Lung (tissue), 12 donors: Measurements from ENCODE around the gene KIAA0319L. TPM values are rescaled to one million over a fixed set of nuclear protein-coding genes. Genes with fewer than 3 reads are reported as not detected.

Experiments used
- ATAC-seq: fragments of 200-7000 bp; cut with Tn5 transposase; one replicate; pipeline ENCODE4 v1.9.1; 2020; ENCODE audit warnings: moderate number of reproducible peaks; ENCODE audit not compliant: insufficient read depth, low FRiP score
- DNase-seq, 3 donors: peaks; one replicate each; pipeline ENCODE4 v3.0.0-alpha.2; 2013 to 2017
- H3K27ac ChIP-seq, 2 donors: one replicate each; pipeline ENCODE4 v1.5.1; 2013; ENCODE audit warnings: mild to moderate bottlenecking in 2 of 2, moderate library complexity in 2 of 2, control low read depth in 1 of 2, inconsistent platforms in 1 of 2, low read depth in 1 of 2, low read length in 1 of 2
- H3K27me3 ChIP-seq, 3 donors: one replicate each; pipeline ENCODE4 v1.5.1; 2013; ENCODE audit warnings: low read length in 2 of 3; ENCODE audit not compliant: control insufficient read depth in 3 of 3, insufficient read depth in 3 of 3
- H3K36me3 ChIP-seq, 4 donors: one replicate each; pipeline ENCODE4 v1.5.1; 2013; ENCODE audit warnings: low read length in 4 of 4, mild to moderate bottlenecking in 1 of 4, moderate library complexity in 1 of 4; ENCODE audit not compliant: control insufficient read depth in 4 of 4, insufficient read depth in 4 of 4
- H3K4me1 ChIP-seq, 5 donors: one replicate each; pipeline ENCODE4 v1.5.1; 2013; ENCODE audit warnings: low read length in 5 of 5, mild to moderate bottlenecking in 2 of 5, moderate library complexity in 1 of 5; ENCODE audit not compliant: control insufficient read depth in 5 of 5, insufficient read depth in 5 of 5
- H3K4me3 ChIP-seq: one replicate; pipeline ENCODE4 v1.5.1; 2013; ENCODE audit warnings: mild to moderate bottlenecking, control low read depth, moderate library complexity
- H3K9ac ChIP-seq, 2 donors: one replicate each; pipeline ENCODE4 v1.5.1; 2013; ENCODE audit warnings: low read length in 2 of 2, control low read depth in 1 of 2; ENCODE audit not compliant: insufficient read depth in 1 of 2
- H3K9me3 ChIP-seq, 4 donors: one replicate each; pipeline ENCODE4 v1.5.1; 2013; ENCODE audit warnings: low read length in 3 of 4, mild to moderate bottlenecking in 1 of 4, moderate library complexity in 1 of 4; ENCODE audit not compliant: control insufficient read depth in 4 of 4, insufficient read depth in 3 of 4
- CTCF ChIP-seq: IDR thresholded peaks from 2 replicates; pipeline ENCODE4 v1.5.1; 2012; ENCODE audit warnings: mild to moderate bottlenecking; ENCODE audit errors: control extremely low read depth, extremely low read depth
- WGBS, 2 donors: extraction: QIAGEN DNeasy Blood & Tissue Kit; methylation state at CpG; one replicate each; pipeline ENCODE4 v1.1.7; 2013; 5-methylcytosine and 5-hydroxymethylcytosine counted together
- polyA plus RNA-seq, 2 donors: library from polyadenylated mRNA; stranded (reverse); fragments of 200-250 nt; gene quantifications; one replicate each; pipeline ENCODE4 v1.2.1, GENCODE V29; 2013
- total RNA-seq, 2 donors: library from RNA; depleted of rRNA in 1 of 2; stranded (reverse); fragments of >200 nt in 1 of 2; gene quantifications; one replicate each; pipeline ENCODE4 v1.2.1, GENCODE V29; 2014 to 2021
- donor health status: control.
- donor health status: control.
- donor health status: Bipolar disorder and iron deficiency.
- donor health status: healthy.
- donor health status: DM: yes; HTN: yes; CAD: no.

The KIAA0319L gene
- total and polyA plus RNA-seq, 4 donors: 20.3 to 121 (median 60.9) TPM

GRCh38 chr1:35598895-35599294 is 41.7 kb upstream of the KIAA0319L start:
- Histone ChIP-seq H3K4me1 (no peaks in the 10 kb centered on the region), H3K9ac (no peak overlapping the region), H3K27ac (no peak overlapping the region), H3K27me3 (no peaks in the 10 kb centered on the region), H3K36me3 (peaks cover 12 to 17% (median 14%) of the 10 kb centered on the region in 4 donors), H3K4me3 (no peak overlapping the region), H3K9me3 (no peaks in the 10 kb centered on the region)
- ATAC-seq: no peak
- no peak for TF ChIP-seq CTCF
- no peak for DNase-seq
- WGBS, 2 donors: 84 to 93% methylated on average over 2 of the region's 2 CpGs

GRCh38 chr1:35597870-35598269 is 40.7 kb upstream of the KIAA0319L start:
- Histone ChIP-seq H3K27me3 (no peaks in the 10 kb centered on the region), H3K27ac (no peak overlapping the region), H3K36me3 (peaks cover 4 to 13% (median 6%) of the 10 kb centered on the region in 4 donors), H3K4me1 (peaks cover 0 to 7% (median 0%) of the 10 kb centered on the region in 5 donors), H3K9ac (no peak overlapping the region), H3K4me3 (no peak overlapping the region), H3K9me3 (no peaks in the 10 kb centered on the region)
- DNase-seq: no peak
- ATAC-seq: no peak
- 92% methylated on average over 5 of the region's 5 CpGs for WGBS, 2 donors
- no peak for TF ChIP-seq CTCF

- 95 to 98% methylated on average over 7 of the region's 7 CpGs for WGBS, 2 donors
- H3K4me3 ChIP-seq: no peak overlapping the region
- DNase-seq (no peak), ATAC-seq (no peak)
- TF ChIP-seq CTCF: no peak
- H3K36me3 ChIP-seq: peaks cover 0 to 12% (median under 1%) of the 10 kb centered on the region in 4 donors
- no peak overlapping the region for H3K9ac ChIP-seq
- no peak overlapping the region for H3K27ac ChIP-seq
- peaks cover 0 to 7% (median 0%) of the 10 kb centered on the region in 5 donors for H3K4me1 ChIP-seq
- H3K27me3 ChIP-seq: no peaks in the 10 kb centered on the region
- H3K9me3 ChIP-seq: no peaks in the 10 kb centered on the region
Measured at GRCh38 chr1:35595684-35596083, 38.5 kb upstream of the KIAA0319L start.
